Testis (tissue), 2 donors: ENCODE data around the gene HYAL4.

Source experiments
- CTCF ChIP-seq, 3 experiments: fragments of 450-650 bp in 2 of 3; fragments of 200-600 bp in 1 of 3; sonication (generic) in 1 of 3; IDR thresholded peaks; one replicate each; pipeline ENCODE4 v1.5.1; 2016 to 2019; ENCODE audit warnings: antibody characterized with exemption in 3 of 3, mild to moderate bottlenecking in 2 of 3, moderate library complexity in 1 of 3
- POLR2A ChIP-seq: fragments of 450-650 bp; IDR thresholded peaks from one replicate; pipeline ENCODE4 v1.6.1; 2017; ENCODE audit warnings: antibody characterized with exemption, mild to moderate bottlenecking, moderate library complexity

GRCh38 chr7:123823898-123824753 lies 20.8 kb upstream of the HYAL4 start:
- TF ChIP-seq CTCF (IDR thresholded peaks at IDR 0.05), result no peak
- no peak for TF ChIP-seq POLR2A
